WTC11 (cell line): ENCODE results near the gene CDKL5.

Source experiments
- ESRRA ChIP-seq: sonication (generic); formaldehyde crosslinking; IDR thresholded peaks from 2 replicates; pipeline ENCODE4 v1.8.1; 2022; ENCODE audit warnings: mild to moderate bottlenecking, missing genetic modification reagents, borderline replicate concordance
- SP1 ChIP-seq: sonication (generic); formaldehyde crosslinking; conservative IDR thresholded peaks from 2 replicates; pipeline ENCODE4 v1.8.1; 2022; ENCODE audit warnings: missing genetic modification reagents
- TF ChIP-seq, protein P1 (sequence below): sonication (generic); formaldehyde crosslinking; IDR thresholded peaks from 2 replicates; pipeline ENCODE4 v1.8.0; 2022; ENCODE audit warnings: mild to moderate bottlenecking, missing genetic modification reagents
- TF ChIP-seq, protein P2 (sequence below): sonication (generic); formaldehyde crosslinking; IDR thresholded peaks from 2 replicates; pipeline ENCODE4 v1.8.0; 2022; ENCODE audit warnings: mild to moderate bottlenecking, missing genetic modification reagents
- TF ChIP-seq, protein P3 (sequence below): fragments of 200-600 bp; IDR thresholded peaks from 2 replicates; pipeline ENCODE4 v1.8.0; 2022; ENCODE audit warnings: antibody characterized with exemption
- TF ChIP-seq, protein P4 (sequence below): sonication (generic); formaldehyde crosslinking; IDR thresholded peaks from 2 replicates; pipeline ENCODE4 v1.8.0; 2022; ENCODE audit warnings: mild to moderate bottlenecking, missing genetic modification reagents

DNA sequence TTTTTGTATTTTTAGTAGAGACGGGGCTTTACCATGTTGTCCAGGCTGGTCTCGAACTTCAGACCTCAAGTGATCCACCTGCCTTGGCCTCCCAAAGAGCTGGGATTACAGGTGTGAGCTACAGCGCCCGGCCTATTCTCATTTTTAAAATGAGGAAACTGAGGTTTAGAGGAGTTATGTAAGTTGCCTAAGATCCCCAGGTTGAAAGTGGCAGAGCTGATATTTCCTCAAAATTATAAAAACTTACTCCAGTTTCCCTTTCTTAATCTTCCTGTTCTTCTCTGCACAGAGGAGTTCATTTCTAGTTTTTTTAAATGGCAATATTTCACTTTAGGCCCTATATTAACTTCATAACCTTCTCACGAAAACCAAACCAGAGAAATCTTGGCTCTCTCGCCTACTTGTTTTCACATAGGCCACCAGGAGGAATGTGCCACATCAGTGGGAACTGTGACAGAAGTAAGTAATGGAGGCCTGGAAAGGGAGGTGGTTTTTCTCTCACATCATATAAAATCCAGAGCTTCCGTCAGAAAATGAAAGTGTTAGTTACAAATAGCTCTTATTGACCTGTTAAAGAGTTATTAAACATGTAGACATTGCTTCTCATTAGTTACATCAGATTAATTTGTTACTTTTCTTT is 262.6 kb downstream of the CDKL5 start:
- TF ChIP-seq, protein P1, sequence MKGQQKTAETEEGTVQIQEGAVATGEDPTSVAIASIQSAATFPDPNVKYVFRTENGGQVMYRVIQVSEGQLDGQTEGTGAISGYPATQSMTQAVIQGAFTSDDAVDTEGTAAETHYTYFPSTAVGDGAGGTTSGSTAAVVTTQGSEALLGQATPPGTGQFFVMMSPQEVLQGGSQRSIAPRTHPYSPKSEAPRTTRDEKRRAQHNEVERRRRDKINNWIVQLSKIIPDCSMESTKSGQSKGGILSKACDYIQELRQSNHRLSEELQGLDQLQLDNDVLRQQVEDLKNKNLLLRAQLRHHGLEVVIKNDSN = no peak
- TF ChIP-seq, protein P2, sequence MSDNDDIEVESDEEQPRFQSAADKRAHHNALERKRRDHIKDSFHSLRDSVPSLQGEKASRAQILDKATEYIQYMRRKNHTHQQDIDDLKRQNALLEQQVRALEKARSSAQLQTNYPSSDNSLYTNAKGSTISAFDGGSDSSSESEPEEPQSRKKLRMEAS (CRISPR knock-in tag) = no peak
- TF ChIP-seq, protein P3, sequence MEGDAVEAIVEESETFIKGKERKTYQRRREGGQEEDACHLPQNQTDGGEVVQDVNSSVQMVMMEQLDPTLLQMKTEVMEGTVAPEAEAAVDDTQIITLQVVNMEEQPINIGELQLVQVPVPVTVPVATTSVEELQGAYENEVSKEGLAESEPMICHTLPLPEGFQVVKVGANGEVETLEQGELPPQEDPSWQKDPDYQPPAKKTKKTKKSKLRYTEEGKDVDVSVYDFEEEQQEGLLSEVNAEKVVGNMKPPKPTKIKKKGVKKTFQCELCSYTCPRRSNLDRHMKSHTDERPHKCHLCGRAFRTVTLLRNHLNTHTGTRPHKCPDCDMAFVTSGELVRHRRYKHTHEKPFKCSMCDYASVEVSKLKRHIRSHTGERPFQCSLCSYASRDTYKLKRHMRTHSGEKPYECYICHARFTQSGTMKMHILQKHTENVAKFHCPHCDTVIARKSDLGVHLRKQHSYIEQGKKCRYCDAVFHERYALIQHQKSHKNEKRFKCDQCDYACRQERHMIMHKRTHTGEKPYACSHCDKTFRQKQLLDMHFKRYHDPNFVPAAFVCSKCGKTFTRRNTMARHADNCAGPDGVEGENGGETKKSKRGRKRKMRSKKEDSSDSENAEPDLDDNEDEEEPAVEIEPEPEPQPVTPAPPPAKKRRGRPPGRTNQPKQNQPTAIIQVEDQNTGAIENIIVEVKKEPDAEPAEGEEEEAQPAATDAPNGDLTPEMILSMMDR = no peak
- TF ChIP-seq SP1 (CRISPR knock-in tag) (no peak), ESRRA (no peak)
- TF ChIP-seq, protein P4, sequence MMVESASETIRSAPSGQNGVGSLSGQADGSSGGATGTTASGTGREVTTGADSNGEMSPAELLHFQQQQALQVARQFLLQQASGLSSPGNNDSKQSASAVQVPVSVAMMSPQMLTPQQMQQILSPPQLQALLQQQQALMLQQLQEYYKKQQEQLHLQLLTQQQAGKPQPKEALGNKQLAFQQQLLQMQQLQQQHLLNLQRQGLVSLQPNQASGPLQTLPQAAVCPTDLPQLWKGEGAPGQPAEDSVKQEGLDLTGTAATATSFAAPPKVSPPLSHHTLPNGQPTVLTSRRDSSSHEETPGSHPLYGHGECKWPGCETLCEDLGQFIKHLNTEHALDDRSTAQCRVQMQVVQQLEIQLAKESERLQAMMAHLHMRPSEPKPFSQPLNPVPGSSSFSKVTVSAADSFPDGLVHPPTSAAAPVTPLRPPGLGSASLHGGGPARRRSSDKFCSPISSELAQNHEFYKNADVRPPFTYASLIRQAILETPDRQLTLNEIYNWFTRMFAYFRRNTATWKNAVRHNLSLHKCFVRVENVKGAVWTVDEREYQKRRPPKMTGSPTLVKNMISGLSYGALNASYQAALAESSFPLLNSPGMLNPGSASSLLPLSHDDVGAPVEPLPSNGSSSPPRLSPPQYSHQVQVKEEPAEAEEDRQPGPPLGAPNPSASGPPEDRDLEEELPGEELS (CRISPR knock-in tag) = no peak
